Prostate gland (tissue), 2 donors: ENCODE results near the gene RGS7.

Experiments used
- POLR2A ChIP-seq: fragments of 450-650 bp; IDR thresholded peaks from one replicate; pipeline ENCODE4 v1.6.1; 2016; ENCODE audit warnings: antibody characterized with exemption, mild to moderate bottlenecking
- TF ChIP-seq, protein P1 (sequence below), 4 experiments: fragments of 200-600 bp in 2 of 4; fragments of 450-650 bp in 2 of 4; sonication (generic) in 2 of 4; IDR thresholded peaks; 1 replicate in 3 of 4; 2 replicates in 1 of 4; pipeline ENCODE4 v1.5.1; 2016 to 2019; ENCODE audit warnings: antibody characterized with exemption in 4 of 4, mild to moderate bottlenecking in 2 of 4, moderate library complexity in 2 of 4

DNA sequence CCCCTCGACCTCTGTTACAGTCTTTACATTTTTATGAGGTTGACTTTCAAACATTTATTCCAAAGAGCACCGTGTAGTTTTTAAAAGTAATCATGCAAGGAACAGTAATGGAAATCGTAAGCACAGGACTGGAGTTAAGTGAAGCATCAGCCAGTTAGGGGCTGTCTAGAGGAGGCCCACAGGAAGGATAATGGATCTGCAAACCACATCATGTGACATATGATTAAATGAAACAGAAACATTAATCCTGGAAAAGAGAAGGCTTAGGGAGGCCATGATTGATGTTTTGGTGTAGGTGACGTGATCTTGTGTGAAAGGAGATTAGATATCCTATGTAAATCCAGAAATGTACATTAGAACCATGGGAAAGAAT is 25.0 kb downstream of the RGS7 start:
- no peak for TF ChIP-seq POLR2A
- TF ChIP-seq, protein P1, sequence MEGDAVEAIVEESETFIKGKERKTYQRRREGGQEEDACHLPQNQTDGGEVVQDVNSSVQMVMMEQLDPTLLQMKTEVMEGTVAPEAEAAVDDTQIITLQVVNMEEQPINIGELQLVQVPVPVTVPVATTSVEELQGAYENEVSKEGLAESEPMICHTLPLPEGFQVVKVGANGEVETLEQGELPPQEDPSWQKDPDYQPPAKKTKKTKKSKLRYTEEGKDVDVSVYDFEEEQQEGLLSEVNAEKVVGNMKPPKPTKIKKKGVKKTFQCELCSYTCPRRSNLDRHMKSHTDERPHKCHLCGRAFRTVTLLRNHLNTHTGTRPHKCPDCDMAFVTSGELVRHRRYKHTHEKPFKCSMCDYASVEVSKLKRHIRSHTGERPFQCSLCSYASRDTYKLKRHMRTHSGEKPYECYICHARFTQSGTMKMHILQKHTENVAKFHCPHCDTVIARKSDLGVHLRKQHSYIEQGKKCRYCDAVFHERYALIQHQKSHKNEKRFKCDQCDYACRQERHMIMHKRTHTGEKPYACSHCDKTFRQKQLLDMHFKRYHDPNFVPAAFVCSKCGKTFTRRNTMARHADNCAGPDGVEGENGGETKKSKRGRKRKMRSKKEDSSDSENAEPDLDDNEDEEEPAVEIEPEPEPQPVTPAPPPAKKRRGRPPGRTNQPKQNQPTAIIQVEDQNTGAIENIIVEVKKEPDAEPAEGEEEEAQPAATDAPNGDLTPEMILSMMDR (IDR thresholded peaks at IDR 0.05): no peak
